ENCODE results near the gene TCOF1.

TCOF1 gene

DNA sequence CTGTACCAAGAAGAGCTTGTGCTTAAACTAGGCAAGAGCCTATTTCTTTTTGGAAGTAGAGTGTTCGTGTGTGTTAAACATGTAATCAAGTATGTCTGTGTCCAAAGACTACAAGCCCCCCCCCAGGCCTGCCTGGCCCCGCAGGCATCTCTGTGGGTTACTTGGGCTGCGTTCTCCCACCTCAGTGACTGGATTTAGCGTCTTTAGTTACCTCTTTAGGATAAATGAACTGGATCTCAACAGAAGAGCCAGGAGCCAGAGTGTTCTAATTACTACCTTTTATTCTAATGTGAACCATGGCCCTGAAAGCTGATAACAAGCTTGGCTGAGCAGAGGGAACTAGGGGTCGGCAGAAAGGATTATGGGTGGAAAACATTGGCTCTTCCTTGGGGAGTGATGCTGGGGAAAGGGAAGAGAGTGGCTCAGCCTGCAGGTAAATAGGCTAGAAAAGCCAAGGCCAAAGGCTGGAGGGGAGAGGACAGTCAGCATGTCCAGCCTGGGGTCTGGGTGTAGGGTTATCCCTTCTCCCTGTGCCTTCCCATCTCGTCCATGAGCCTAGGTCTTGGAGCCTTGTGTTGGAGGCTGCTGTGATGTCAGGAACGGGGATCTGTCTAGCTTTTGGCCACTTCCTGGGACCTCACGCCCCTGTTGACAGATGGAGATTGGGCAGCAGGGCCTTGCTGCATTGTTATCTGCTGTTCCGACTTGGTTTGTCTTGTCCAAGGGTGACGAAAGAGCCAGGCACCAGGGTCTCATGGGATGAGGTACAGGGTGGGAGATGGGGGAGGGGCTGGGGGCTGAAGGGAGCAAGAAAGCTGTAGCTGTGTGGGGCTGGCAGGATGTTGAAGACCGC is 44.1 kb downstream of the TCOF1 start:
- TF ChIP-seq ZNF274 (IDR thresholded peaks at IDR 0.05; ENCODE audit: low read depth, low read length) (no peak), SUZ12 (IDR thresholded peaks at IDR 0.05; ENCODE audit: extremely low read depth, insufficient read depth, insufficient read length) (no peak), YY1 (IDR thresholded peaks at IDR 0.05; ENCODE audit: insufficient read depth, insufficient read length) (no peak)
- no peak for DNase-seq (ENCODE audit: low read depth, low spot score)
- H3K36me3 ChIP-seq (ENCODE audit: insufficient read depth, insufficient read length, low read length) = peaks cover 68% of the 10 kb centered on the region
- H3K4me3 ChIP-seq (ENCODE audit: insufficient read length, low read depth) = no peak overlapping the region
- no peaks in the 10 kb centered on the region for H3K9me3 ChIP-seq (ENCODE audit: insufficient read depth, low read length)
- H3K4me1 ChIP-seq (ENCODE audit: insufficient read depth, insufficient read length) = no peaks in the 10 kb centered on the region
- H3K27me3 ChIP-seq (ENCODE audit: insufficient read depth, insufficient read length) = no peaks in the 10 kb centered on the region
- H3K9ac ChIP-seq (ENCODE audit: insufficient read length, low read depth) = no peak overlapping the region

DNA sequence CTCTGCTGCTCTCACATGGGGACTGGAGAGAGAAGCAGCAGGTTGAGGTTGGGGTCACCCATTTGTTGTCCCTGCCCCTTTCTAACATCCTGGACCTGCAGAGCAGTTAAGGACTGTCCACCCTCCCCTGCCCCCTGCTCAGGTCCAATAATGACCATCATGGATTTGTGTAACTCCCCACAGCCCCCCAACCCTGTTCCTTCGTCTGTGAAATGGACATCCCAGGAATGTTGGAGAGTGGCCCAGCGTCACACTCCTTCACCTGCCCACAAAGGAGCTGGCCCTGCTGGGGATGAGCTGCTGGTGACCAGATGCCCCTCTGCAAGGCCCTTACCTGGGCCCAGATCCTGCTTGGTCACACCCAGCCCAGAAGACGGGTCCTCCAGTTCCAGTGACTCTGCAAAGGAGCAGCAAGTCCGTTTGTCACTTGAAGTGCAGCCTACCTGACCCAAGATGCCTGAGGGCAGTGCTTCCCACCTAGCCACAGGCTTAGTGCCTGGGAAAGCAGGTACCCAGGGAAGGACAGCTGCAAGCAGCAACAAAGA is 44.8 kb downstream of the TCOF1 start:
- DNase-seq (ENCODE audit: low read depth, low spot score) = no peak
- H3K27me3 ChIP-seq (ENCODE audit: insufficient read depth, insufficient read length) = no peaks in the 10 kb centered on the region
- H3K9ac ChIP-seq (ENCODE audit: insufficient read length, low read depth) = no peak overlapping the region
- peaks cover 61% of the 10 kb centered on the region for H3K36me3 ChIP-seq (ENCODE audit: insufficient read depth, insufficient read length, low read length)
- H3K9me3 ChIP-seq (ENCODE audit: insufficient read depth, low read length) = no peaks in the 10 kb centered on the region
- H3K4me3 ChIP-seq (ENCODE audit: insufficient read length, low read depth) = no peak overlapping the region
- TF ChIP-seq ZNF274 (IDR thresholded peaks at IDR 0.05; ENCODE audit: low read depth, low read length) (no peak), SUZ12 (IDR thresholded peaks at IDR 0.05; ENCODE audit: extremely low read depth, insufficient read depth, insufficient read length) (no peak), YY1 (IDR thresholded peaks at IDR 0.05; ENCODE audit: insufficient read depth, insufficient read length) (no peak)
- no peaks in the 10 kb centered on the region for H3K4me1 ChIP-seq (ENCODE audit: insufficient read depth, insufficient read length)

DNA sequence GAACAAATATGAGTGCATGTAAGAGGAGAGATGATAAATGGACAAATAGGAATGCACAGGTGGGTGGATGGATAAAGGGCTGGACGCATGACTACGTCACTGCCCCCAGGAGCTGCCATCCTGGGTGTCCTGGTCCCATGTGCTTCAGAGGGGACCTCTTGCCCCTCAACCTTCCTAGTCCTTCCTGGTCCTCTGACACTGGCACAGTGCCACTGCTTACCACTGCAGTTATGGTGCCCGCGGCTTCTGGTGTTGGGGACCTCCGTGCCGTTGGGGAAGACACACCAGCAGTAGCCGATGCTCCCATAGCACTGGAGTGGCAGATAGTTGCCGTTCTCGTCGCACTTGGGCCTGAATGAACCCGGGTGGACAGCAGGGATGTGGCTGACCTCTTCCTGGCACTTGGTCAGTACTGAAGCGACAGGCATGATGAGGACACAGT is 45.4 kb downstream of the TCOF1 start:
- Histone ChIP-seq H3K9ac (ENCODE audit: insufficient read length, low read depth) (no peak overlapping the region), H3K4me3 (ENCODE audit: insufficient read length, low read depth) (no peak overlapping the region), H3K36me3 (ENCODE audit: insufficient read depth, insufficient read length, low read length) (peaks cover 55% of the 10 kb centered on the region), H3K4me1 (ENCODE audit: insufficient read depth, insufficient read length) (no peaks in the 10 kb centered on the region), H3K9me3 (ENCODE audit: insufficient read depth, low read length) (no peaks in the 10 kb centered on the region), H3K27me3 (ENCODE audit: insufficient read depth, insufficient read length) (no peaks in the 10 kb centered on the region)
- no peak for DNase-seq (ENCODE audit: low read depth, low spot score)
- TF ChIP-seq ZNF274 (IDR thresholded peaks at IDR 0.05; ENCODE audit: low read depth, low read length) (no peak), SUZ12 (IDR thresholded peaks at IDR 0.05; ENCODE audit: extremely low read depth, insufficient read depth, insufficient read length) (no peak)

DNA sequence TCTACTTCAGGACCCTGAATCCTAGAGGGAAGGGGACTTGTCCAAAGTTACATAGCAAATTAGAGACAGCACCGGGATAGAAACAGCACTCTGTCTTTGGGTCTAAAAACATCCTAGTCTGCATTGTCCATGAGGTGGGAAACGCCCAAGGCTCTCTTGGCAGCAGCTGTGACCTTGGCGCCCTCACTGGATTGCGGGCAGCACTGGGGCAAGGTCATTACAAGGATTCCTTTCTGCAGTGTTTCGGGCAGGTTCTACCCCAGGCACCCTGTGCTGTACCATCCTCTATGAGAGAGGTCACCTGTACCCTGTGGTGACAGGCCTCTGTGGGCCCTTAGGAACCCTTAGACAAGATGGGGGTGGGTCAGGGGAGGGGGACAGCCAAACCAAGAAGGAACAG is 46.6 kb downstream of the TCOF1 start:
- H3K27me3 ChIP-seq (ENCODE audit: insufficient read depth, insufficient read length) = no peaks in the 10 kb centered on the region
- TF ChIP-seq ZNF274 (IDR thresholded peaks at IDR 0.05; ENCODE audit: low read depth, low read length) = no peak
- TF ChIP-seq SUZ12 (IDR thresholded peaks at IDR 0.05; ENCODE audit: extremely low read depth, insufficient read depth, insufficient read length) = no peak
- TF ChIP-seq YY1 (IDR thresholded peaks at IDR 0.05; ENCODE audit: insufficient read depth, insufficient read length) = no peak
- peaks cover 43% of the 10 kb centered on the region for H3K36me3 ChIP-seq (ENCODE audit: insufficient read depth, insufficient read length, low read length)
- H3K4me3 ChIP-seq (ENCODE audit: insufficient read length, low read depth) = no peak overlapping the region
- H3K4me1 ChIP-seq (ENCODE audit: insufficient read depth, insufficient read length) = peaks cover 4% of the 10 kb centered on the region
- no peak overlapping the region for H3K9ac ChIP-seq (ENCODE audit: insufficient read length, low read depth)
- DNase-seq (ENCODE audit: low read depth, low spot score) = no peak
- H3K9me3 ChIP-seq (ENCODE audit: insufficient read depth, low read length) = no peaks in the 10 kb centered on the region

DNA sequence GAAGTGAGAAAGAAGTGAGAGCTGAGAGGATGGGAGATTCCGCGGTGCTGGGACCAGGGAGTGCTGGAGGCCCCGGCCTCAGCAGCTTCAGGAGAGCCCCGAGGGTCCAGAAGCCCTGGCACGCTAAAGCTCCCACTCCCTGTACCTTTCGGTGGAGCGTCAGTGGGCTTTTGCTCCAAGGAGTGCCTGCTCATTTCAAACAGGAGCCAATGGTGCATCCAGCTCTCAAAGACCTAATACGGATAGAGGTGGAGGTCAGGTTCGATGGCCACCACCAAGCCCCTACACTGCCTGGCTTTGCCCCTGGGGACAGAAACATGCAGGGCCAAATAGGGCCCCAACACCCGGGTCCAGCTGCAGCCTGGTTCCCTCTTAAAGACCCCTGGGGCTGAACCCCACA is 47.0 kb downstream of the TCOF1 start:
- H3K4me1 ChIP-seq (ENCODE audit: insufficient read depth, insufficient read length) = peaks cover 4% of the 10 kb centered on the region
- H3K9ac ChIP-seq (ENCODE audit: insufficient read length, low read depth) = no peak overlapping the region
- no peak overlapping the region for H3K4me3 ChIP-seq (ENCODE audit: insufficient read length, low read depth)
- no peaks in the 10 kb centered on the region for H3K27me3 ChIP-seq (ENCODE audit: insufficient read depth, insufficient read length)
- H3K9me3 ChIP-seq (ENCODE audit: insufficient read depth, low read length) = no peaks in the 10 kb centered on the region
- peaks cover 39% of the 10 kb centered on the region for H3K36me3 ChIP-seq (ENCODE audit: insufficient read depth, insufficient read length, low read length)
- TF ChIP-seq YY1 (IDR thresholded peaks at IDR 0.05; ENCODE audit: insufficient read depth, insufficient read length) (no peak), ZNF274 (IDR thresholded peaks at IDR 0.05; ENCODE audit: low read depth, low read length) (no peak), SUZ12 (IDR thresholded peaks at IDR 0.05; ENCODE audit: extremely low read depth, insufficient read depth, insufficient read length) (no peak)
- DNase-seq (ENCODE audit: low read depth, low spot score) = no peak

DNA sequence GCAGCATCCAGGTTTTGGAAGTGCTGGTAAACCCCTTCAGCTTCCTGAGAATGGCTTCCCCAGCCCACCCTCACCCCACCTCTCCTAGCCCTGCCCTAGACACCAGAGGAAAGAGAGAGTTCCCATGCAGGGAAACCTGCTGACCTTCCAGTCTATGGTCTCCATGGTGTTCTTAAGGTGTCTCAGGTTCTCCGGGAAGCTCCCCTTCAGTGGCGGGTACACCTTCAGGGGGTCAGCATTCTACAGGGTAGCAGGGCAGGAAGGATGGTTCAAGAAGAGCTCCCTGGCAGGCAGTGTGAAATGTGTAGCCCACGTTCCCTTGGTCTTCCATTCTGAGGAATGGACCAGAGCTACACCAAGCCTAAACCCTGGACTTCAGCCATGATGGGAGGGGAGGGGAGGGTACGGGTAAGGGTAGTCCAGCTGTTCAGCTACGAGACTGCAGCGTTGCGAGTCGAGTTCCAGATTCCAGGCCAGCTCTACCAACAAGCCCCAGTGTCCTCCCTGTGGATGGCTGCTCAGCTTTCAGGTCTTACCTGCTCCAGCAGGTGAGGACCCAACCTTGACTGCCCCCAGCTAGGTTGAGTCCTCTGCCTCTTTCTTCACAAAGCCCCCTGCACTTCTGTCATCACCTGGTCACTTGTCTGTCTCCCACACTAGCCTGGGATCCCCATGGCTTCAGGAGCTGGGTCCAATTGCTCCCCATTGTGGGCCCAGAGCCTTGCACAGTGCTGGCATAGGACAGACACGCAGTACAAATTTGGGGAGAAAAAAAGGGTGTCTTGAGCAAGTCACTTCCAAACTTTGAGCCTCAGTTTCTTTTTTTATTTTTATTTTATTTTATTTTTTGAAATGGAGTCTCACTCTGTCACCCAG is 47.7 kb downstream of the TCOF1 start:
- DNase-seq (ENCODE audit: low read depth, low spot score) = no peak
- TF ChIP-seq YY1 (IDR thresholded peaks at IDR 0.05; ENCODE audit: insufficient read depth, insufficient read length) (no peak), ZNF274 (IDR thresholded peaks at IDR 0.05; ENCODE audit: low read depth, low read length) (no peak), SUZ12 (IDR thresholded peaks at IDR 0.05; ENCODE audit: extremely low read depth, insufficient read depth, insufficient read length) (no peak)
- Histone ChIP-seq H3K27me3 (ENCODE audit: insufficient read depth, insufficient read length) (no peaks in the 10 kb centered on the region), H3K9ac (ENCODE audit: insufficient read length, low read depth) (no peak overlapping the region), H3K4me3 (ENCODE audit: insufficient read length, low read depth) (no peak overlapping the region), H3K36me3 (ENCODE audit: insufficient read depth, insufficient read length, low read length) (peaks cover 32% of the 10 kb centered on the region), H3K9me3 (ENCODE audit: insufficient read depth, low read length) (no peaks in the 10 kb centered on the region), H3K4me1 (ENCODE audit: insufficient read depth, insufficient read length) (peaks cover 6% of the 10 kb centered on the region)
